Parathyroid adenoma (tissue), 2 donors: ENCODE results near the gene CRB2.

ENCODE experiments used
- H2AFZ ChIP-seq: fragments of 300-600 bp; sonication (generic); one replicate; pipeline ENCODE4 v1.7.0; 2017; ENCODE audit warnings: antibody characterized with exemption, mild to moderate bottlenecking
- H3K27ac ChIP-seq: fragments of 300-600 bp; sonication (generic); one replicate; pipeline ENCODE4 v1.7.0; 2017
- H3K27me3 ChIP-seq: fragments of 300-600 bp; sonication (generic); one replicate; pipeline ENCODE4 v1.7.0; 2017; ENCODE audit warnings: low read length; ENCODE audit not compliant: control insufficient read depth, insufficient read depth
- H3K36me3 ChIP-seq: fragments of 300-600 bp; sonication (generic); one replicate; pipeline ENCODE4 v1.7.0; 2017; ENCODE audit warnings: low read length; ENCODE audit not compliant: control insufficient read depth, insufficient read depth
- H3K4me1 ChIP-seq: fragments of 300-600 bp; sonication (generic); one replicate; pipeline ENCODE4 v1.7.0; 2017; ENCODE audit warnings: control low read depth
- H3K4me2 ChIP-seq: fragments of 300-600 bp; sonication (generic); one replicate; pipeline ENCODE4 v1.7.0; 2017; ENCODE audit warnings: low read length
- H3K4me3 ChIP-seq: fragments of 300-600 bp; sonication (generic); one replicate; pipeline ENCODE4 v1.7.0; 2017; ENCODE audit warnings: low read depth, low read length
- H3K79me2 ChIP-seq: fragments of 300-600 bp; sonication (generic); one replicate; pipeline ENCODE4 v1.7.0; 2017; ENCODE audit warnings: control low read depth
- H3K9ac ChIP-seq: fragments of 300-600 bp; sonication (generic); one replicate; pipeline ENCODE4 v1.7.0; 2017; ENCODE audit warnings: mild to moderate bottlenecking
- H3K9me3 ChIP-seq: fragments of 300-600 bp; sonication (generic); one replicate; pipeline ENCODE4 v1.7.0; 2017; ENCODE audit warnings: low read length; ENCODE audit not compliant: control insufficient read depth
- TF ChIP-seq, protein P1 (sequence below): fragments of 300-600 bp; sonication (generic); IDR thresholded peaks from one replicate; pipeline ENCODE4 v1.7.0; 2017; ENCODE audit warnings: antibody characterized with exemption, mild to moderate bottlenecking
- donor health status: primary hyperparathyroidism.

Gene CRB2

DNA sequence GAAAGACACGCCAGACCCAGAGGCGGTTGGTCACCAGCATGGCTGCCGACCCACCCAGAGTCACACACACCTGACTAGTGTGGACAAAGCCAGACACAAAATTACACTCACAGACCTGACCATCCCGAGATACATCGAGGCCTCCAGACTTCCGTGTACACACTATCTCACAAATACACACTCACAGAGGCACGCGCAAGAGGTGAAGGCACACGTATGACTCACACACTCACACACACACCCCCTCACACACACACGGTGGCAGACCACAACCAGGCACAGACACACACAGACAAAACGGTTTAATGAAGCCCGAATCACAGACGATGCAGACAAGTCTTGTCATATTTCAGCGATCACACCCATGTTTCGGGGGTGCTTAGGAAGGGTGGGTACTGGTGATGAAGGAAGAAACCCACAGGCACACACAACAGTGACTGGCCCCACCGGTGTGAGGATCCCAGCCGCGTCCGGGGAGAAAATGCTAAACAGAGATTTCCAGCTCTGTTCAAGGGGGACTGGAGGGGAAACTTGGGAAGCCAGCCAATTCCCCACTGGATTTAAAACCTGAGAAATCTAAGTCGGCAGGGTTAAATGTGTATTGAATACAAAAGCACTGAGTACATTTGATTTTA lies 51.3 kb downstream of the CRB2 start:
- no peak overlapping the region for H2AFZ ChIP-seq
- H3K9me3 ChIP-seq = no peaks in the 10 kb centered on the region
- no peak overlapping the region for H3K4me3 ChIP-seq
- no peak overlapping the region for H3K9ac ChIP-seq
- no peaks in the 10 kb centered on the region for H3K79me2 ChIP-seq
- no peaks in the 10 kb centered on the region for H3K36me3 ChIP-seq
- H3K4me2 ChIP-seq = no peak overlapping the region
- H3K4me1 ChIP-seq = no peaks in the 10 kb centered on the region
- TF ChIP-seq, protein P1, sequence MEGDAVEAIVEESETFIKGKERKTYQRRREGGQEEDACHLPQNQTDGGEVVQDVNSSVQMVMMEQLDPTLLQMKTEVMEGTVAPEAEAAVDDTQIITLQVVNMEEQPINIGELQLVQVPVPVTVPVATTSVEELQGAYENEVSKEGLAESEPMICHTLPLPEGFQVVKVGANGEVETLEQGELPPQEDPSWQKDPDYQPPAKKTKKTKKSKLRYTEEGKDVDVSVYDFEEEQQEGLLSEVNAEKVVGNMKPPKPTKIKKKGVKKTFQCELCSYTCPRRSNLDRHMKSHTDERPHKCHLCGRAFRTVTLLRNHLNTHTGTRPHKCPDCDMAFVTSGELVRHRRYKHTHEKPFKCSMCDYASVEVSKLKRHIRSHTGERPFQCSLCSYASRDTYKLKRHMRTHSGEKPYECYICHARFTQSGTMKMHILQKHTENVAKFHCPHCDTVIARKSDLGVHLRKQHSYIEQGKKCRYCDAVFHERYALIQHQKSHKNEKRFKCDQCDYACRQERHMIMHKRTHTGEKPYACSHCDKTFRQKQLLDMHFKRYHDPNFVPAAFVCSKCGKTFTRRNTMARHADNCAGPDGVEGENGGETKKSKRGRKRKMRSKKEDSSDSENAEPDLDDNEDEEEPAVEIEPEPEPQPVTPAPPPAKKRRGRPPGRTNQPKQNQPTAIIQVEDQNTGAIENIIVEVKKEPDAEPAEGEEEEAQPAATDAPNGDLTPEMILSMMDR = no peak
- no peaks in the 10 kb centered on the region for H3K27me3 ChIP-seq
- H3K27ac ChIP-seq = no peak overlapping the region

DNA sequence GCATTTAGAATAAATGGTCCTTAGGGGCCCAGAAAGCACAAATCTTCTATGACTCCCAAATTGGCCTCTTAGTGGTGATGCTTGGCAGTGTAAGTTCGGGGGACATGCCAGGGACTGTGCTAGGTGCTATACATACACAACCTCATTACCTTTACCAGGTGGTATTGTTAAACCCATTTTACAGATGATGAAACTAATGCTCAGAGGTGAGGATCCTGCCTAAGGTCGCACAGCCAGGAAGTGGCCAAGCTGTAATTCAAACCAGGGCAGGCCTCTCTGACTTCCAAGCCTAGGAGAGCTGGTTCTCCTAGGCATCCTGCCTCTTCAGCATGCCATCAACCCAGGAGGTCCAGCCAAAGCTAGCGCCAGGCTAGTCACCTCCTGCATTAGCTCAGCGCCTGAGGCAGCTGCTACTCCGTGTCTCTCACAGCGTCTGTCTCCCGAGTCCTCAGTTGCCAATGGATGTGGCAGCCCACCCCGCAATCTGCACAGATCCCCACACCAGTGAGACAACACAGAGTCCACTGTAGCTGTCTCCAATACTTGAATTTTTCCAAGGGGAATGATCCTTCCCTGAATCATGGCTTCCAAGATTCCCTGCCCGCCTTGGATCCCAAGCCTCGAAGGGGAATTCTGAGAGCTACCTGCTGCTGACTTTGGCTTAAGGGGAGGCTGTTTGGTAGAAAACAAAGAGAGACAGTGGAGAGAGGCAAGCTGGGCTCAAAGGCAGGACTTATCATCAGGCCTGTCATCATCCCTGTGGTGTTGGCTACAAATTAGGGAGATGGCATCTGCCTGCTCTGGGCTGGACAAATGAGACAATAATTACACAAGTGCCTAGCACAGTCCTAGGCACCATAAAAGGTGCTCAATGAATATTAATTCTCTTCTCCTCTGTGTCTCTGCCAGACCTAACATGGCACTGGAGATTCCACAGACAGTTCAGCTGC lies 52.6 kb downstream of the CRB2 start:
- TF ChIP-seq, protein P1 = no peak
- no peak overlapping the region for H3K27ac ChIP-seq
- H3K4me1 ChIP-seq = no peaks in the 10 kb centered on the region
- no peaks in the 10 kb centered on the region for H3K27me3 ChIP-seq
- no peaks in the 10 kb centered on the region for H3K36me3 ChIP-seq
- H3K79me2 ChIP-seq = no peaks in the 10 kb centered on the region
- H2AFZ ChIP-seq = no peak overlapping the region
- H3K4me2 ChIP-seq = no peak overlapping the region
- H3K9me3 ChIP-seq = no peaks in the 10 kb centered on the region
- H3K4me3 ChIP-seq = no peak overlapping the region
- H3K9ac ChIP-seq = no peak overlapping the region

DNA sequence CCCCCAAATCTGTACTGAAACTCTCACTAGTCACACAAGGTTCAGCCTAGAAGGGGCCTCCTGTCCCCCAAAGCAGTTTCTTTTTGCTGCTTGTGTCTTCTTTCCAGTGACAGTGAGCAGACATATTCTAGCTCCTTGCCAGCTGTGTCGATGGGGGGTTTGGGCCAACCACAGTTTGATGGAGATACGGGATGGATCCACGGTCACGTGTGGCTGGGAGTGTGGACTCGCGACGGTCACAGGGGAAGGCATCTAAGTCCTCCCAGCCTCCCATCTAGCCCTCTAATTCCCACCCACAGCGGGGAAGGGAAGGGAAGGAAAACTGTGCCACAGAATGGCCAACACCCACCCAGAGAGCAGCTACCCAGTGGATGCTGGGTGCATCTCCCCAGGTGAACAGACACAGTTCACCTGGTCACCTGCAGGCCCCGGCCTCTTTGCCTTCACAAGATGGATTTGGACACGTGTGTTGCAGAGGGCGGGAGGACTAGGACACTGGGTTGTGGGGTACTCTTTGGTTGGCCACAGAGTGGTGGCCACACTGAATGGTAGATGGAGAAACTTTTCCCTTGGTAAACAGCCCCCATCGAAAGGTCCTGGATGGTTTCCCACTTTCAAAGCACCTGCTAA lies 54.4 kb downstream of the CRB2 start:
- Histone ChIP-seq H3K4me1 (no peaks in the 10 kb centered on the region), H3K79me2 (no peaks in the 10 kb centered on the region), H2AFZ (no peak overlapping the region), H3K9me3 (no peaks in the 10 kb centered on the region), H3K27me3 (no peaks in the 10 kb centered on the region), H3K4me3 (no peak overlapping the region), H3K27ac (no peak overlapping the region), H3K9ac (no peak overlapping the region), H3K4me2 (no peak overlapping the region), H3K36me3 (no peaks in the 10 kb centered on the region)
- TF ChIP-seq, protein P1 = no peak

DNA sequence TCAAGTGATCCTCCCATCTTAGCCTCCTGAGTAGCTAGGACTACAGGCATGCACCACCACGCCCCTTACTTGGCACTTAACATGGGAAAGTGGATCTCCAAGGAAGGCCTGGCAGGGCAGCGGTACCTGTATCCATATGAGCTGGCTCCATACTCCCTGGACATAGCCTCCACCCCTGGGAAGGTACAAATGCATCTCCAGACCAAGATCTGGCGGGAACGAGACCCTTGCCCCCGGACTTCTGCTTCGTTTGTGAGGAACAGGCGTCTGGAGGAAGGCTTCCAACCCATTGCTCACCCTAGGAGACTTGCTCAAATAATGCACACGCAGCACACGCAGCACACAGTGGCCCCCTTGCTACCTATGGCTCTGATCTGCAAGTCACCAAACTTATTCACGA lies 55.2 kb downstream of the CRB2 start:
- H3K79me2 ChIP-seq = no peaks in the 10 kb centered on the region
- H3K9me3 ChIP-seq = no peaks in the 10 kb centered on the region
- H3K36me3 ChIP-seq = no peaks in the 10 kb centered on the region
- no peaks in the 10 kb centered on the region for H3K27me3 ChIP-seq
- TF ChIP-seq, protein P1 = no peak
- no peak overlapping the region for H3K9ac ChIP-seq
- H3K27ac ChIP-seq = no peak overlapping the region
- no peak overlapping the region for H3K4me3 ChIP-seq
- no peak overlapping the region for H3K4me2 ChIP-seq
- H3K4me1 ChIP-seq = no peaks in the 10 kb centered on the region
- H2AFZ ChIP-seq = no peak overlapping the region
